A549 treated with AZD9567 at 1 μM for 4 hours (cell line): ENCODE results near the gene E2F1. TPM values are rescaled to one million over a fixed set of nuclear protein-coding genes. Genes with fewer than 3 reads are reported as not detected.

Experiments used
- total RNA-seq: library from RNA; stranded (reverse); fragments of 200-300 nt; extraction: Qiagen RNA extraction; gene quantifications from 5 replicates; pipeline ENCODE4 v1.2.3, GENCODE V29; 2022; ENCODE audit not compliant: insufficient read depth

The E2F1 gene
- total RNA-seq: 25.2 to 33.1 TPM (median 30.8 TPM) in 5 replicates

DNA sequence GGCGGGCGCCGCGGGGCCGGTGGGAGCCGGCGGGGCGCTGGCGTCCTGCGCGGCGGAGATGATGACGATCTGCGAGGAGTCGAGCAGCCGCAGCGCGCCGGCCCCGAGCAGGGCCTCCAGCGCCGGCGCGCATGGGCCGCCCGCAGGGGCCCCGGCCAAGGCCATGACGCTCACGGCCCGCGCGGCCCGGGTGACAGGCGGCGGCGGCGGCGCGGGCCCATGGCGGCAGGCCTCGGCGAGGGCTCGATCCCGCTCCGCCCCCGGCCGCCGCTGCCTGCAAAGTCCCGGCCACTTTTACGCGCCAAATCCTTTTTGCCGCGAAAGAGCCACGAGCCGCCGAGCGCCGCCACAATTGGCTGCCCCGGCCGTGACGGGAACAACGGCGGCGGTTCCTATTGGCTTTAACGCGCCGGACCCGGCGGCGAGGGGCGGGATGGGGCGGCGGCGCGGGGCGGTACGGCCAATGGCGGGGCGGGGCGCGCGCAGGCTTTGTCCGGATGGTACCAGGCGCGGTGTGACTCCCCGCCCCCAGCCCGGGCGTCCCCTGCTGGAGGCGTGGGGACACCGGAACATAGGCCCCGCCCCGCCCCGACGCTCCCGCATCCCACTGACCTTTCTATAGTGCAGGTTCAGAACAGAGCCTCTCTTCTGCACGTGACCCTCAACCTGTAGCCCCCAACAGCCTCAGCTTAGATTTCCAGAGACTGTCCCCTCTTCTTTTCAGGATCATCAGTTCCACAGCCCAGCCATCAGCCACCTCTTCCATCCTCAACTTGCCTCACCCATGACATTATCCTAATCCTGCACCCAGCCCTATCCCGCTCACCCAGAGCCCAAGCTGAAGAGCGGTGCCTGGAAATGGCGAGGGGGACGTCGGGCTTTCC lies at the start of gene E2F1:
TSS of gene E2F1 (minus strand) at position 286 of the 884 bp plus-strand sequence. CDS start at position 165, 121 bp downstream.

DNA sequence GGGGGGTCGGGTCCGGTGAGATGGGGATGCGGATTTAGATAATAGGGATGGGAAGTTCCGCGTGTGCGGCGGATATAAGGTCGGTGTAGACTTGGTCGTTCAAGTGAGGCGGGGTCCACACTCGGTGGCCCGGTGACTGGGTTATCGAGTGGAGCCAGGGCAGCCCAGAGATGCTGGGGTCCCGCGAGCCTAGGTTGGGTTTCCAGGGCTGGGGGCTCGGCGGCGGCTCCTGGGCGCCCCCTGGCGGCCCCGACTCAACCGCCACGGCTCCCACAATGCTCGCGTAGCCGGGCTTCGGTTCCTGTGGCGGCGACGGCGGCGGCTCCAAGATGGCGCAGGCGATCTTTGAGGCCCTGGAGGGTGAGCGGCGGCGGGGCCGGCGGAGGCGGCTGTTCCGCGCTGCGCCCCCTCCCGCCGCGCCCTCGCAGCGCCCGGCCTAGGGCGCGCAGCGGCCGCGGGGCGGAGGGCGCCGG lies 45.5 kb upstream of the E2F1 start, which contains the start of gene ZNF341:
TSS of gene ZNF341 (plus strand) at position 304 of the 473 bp plus-strand sequence. CDS start at position 330, 26 bp downstream.

GRCh38 chr20:33719989-33720709 lies 34.0 kb upstream of the E2F1 start, which contains the start of gene PXMP4:
PXMP4 (minus strand) TSS chr20:33720310; CDS start chr20:33720207, 103 bp downstream.

DNA sequence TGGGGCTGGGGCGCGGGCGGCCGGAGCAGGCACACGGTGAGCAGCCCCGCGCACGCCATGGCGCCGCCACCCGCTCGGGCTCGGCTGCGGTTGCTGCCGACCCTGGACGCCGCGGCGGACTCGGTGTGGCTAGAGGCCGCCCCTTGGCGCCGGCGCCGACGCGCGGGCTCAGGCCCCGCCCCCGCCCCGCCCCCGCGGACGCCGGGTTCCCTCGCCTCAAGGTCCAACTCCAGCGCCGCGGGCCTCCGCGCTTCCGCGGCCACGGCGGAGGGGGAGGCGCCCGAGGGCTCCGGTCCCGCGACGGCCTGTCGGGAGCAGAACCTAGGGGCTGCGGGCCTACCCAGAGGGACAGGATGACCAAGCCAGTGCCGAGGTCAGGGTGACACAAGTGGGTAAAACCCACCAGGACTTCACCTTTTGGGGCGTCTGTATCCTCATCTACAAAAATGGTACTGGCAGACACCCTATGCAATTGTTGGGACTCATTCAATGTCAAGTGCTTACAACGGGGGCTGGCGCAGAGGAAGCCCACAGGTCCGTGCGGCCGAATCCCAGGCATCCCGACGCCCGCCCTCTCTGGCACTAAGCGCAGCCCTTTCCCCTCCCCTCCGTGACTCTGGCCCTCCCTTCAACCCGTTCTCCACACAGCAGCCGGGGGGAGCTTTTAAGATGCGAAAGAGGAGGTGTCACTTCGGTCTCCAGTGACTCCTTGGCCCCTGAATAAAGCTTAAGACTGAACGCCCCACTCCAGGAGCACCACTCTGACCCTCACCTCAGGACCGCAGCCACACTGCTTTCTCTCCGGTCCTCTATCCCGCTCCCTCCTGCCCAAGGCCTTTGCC lies 11.7 kb downstream of the E2F1 start, which contains the start of gene NECAB3:
TSS of gene NECAB3 (minus strand) at position 135 of the 842 bp plus-strand sequence. CDS start at position 59, 76 bp downstream.

DNA sequence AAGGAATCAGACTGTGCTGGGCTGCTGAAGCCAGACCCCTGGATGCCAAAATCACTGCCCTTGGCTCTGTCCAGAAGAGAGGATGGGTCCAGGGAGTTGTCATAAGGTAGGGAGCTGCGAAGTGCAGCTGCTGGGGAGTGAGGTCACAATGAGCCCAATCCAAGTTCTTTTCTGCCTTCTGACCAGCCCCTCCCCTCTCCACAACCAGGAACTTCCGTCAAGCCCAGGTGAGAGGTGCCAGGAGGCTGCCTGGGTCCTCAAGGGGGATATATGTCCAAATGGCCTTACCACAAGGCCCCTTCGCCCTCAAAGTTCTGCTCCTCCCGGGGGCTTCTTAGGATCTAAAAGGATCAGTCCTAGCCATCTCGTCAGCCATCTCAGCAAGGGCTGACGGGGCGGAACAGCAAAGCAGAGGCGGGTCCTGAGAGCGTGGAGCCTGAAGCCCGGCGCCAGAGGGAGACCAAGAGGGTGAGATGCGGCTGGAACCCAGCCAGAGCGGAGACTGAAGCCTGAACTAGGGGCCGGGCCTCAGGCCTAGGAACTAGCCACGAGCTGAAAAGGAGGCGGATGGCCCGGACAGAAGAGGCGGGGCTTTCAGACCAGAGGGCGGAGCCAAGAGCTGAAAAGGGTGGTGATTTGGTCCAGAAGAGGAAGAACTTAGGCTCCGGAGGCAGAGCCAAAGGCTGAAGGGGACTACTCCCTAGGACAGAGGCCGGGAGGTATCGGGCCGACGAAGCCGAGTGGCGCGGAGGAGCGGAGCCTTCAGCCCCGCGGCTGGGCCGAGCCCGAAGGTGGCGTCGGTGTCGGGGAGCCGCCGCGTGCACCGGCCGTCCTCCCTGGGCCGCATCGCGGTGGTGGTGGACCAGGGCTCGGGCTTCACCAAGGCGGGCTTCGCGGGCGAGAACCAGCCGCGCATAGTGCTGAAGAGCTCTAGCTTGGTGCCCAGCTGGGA lies 19.6 kb downstream of the E2F1 start, which contains the start of gene ACTL10:
TSS of gene ACTL10 (plus strand) at position 651 of the 952 bp plus-strand sequence. CDS start 555 bp downstream, outside the sequence.

DNA sequence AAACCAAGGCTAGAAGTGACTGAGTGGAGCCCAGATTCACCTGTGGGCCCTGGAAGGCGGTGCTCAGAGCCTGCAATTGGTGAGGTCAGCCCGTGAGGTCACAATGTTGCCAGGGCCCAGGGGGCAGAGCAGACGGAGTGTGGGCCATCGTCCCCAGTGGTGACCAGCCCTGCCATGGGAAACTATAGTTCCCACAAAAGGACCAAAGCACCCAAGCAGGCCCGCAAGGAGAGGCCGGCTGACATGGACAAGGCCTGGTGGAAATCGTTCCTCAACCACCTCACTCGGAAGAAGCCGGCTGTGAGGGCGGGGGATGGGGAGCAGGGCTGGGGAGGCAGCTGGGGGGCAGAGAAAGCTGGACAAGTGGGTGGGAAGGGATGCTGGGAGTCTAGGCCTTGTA lies 24.0 kb downstream of the E2F1 start, which contains the start of gene C20orf144:
TSS of gene C20orf144 (plus strand) at position 156 of the 400 bp plus-strand sequence. CDS start at position 175, 19 bp downstream.

Other genes starting within 250 kb of the E2F1 start
- 10.5 to 14.1 TPM (median 11.8 TPM) in 5 replicates for gene SNTA1, start 242.6 kb downstream of the E2F1 start, total RNA-seq
- gene CBFA2T2, start 196.3 kb downstream of the E2F1 start, total RNA-seq: 4.5 to 7.6 TPM (median 6.6 TPM) in 5 replicates
- gene C20orf144, start 24.1 kb downstream of the E2F1 start, total RNA-seq: 0.06 to 0.07 TPM (median 0.07 TPM) in 3 of 5 replicates, not detected in the others
- 0.05 TPM in 1 of 5 replicates, not detected in the others for gene ACTL10, start 19.4 kb downstream of the E2F1 start, total RNA-seq
- 8.3 to 15.0 TPM (median 13.7 TPM) in 5 replicates for gene NECAB3, start 12.0 kb downstream of the E2F1 start, total RNA-seq
- gene PXMP4, start 33.9 kb upstream of the E2F1 start, total RNA-seq: 6.3 to 7.4 TPM (median 6.4 TPM) in 5 replicates
- gene ZNF341, start 45.6 kb upstream of the E2F1 start, total RNA-seq: 1.8 to 3.5 TPM (median 3.0 TPM) in 5 replicates
- gene CHMP4B, start 125.0 kb upstream of the E2F1 start, total RNA-seq: 132 to 158 TPM (median 154 TPM) in 5 replicates